Neural crest cell (in vitro differentiated cells): Measurements from ENCODE around the gene ZNF324. TPM values are rescaled to one million over a fixed set of nuclear protein-coding genes. Genes with fewer than 3 reads are reported as not detected.

Experiments used
- DNase-seq: peaks from one replicate; pipeline ENCODE4 v3.0.0; 2021; ENCODE audit warnings: low read depth, mixed read lengths, low spot score
- H3K27ac Mint-ChIP-seq: one replicate; pipeline ENCODE4 v1.8.0; 2021; ENCODE audit warnings: mild to moderate bottlenecking, mixed read lengths; ENCODE audit not compliant: unreplicated experiment
- H3K27me3 Mint-ChIP-seq: 2 replicates; pipeline ENCODE4 v1.8.0; 2021; ENCODE audit warnings: low read depth, mild to moderate bottlenecking, mixed read lengths
- H3K36me3 Mint-ChIP-seq: 2 replicates; pipeline ENCODE4 v1.8.0; 2021; ENCODE audit warnings: low read depth, mild to moderate bottlenecking, mixed read lengths
- H3K4me1 Mint-ChIP-seq: 2 replicates; pipeline ENCODE4 v1.8.0; 2021; ENCODE audit warnings: mixed read lengths
- H3K4me3 Mint-ChIP-seq: one replicate; pipeline ENCODE4 v1.8.0; 2021; ENCODE audit warnings: mild to moderate bottlenecking, mixed read lengths
- H3K9me3 Mint-ChIP-seq: 2 replicates; pipeline ENCODE4 v1.8.0; 2021; ENCODE audit warnings: mixed read lengths
- total RNA-seq: library from RNA; stranded (reverse); gene quantifications from 2 replicates; pipeline ENCODE4 v1.2.1, GENCODE V29; 2021
- TF ChIP-seq, protein P1 (sequence below): fragments of 200-600 bp; sonication (generic); conservative IDR thresholded peaks from 2 replicates; pipeline ENCODE4 v1.5.0; 2021; ENCODE audit warnings: antibody characterized with exemption, mild to moderate bottlenecking

The ZNF324 gene
- total RNA-seq, 1 donor from 2014 or later: 18.8 TPM

DNA sequence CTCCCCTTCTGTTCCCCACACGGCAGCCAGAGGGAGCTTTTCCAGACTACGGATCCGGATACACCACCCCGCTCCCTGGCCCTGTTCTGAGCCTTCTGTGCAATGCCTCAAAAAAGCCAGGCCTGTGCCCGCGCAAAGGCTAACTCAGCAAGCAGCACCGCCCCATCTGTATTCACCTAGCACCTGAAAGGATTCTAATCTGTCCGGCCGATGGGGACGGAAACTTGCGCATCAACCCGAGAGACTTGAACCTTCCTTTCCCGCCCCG is 52.1 kb downstream of the ZNF324 start:
- H3K4me3 Mint-ChIP-seq: peak overlapping the region; percentile 99
- peak; percentile 61 for DNase-seq
- peaks cover 9% of the 10 kb centered on the region for H3K36me3 Mint-ChIP-seq
- H3K9me3 Mint-ChIP-seq: no peaks in the 10 kb centered on the region
- TF ChIP-seq, protein P1, sequence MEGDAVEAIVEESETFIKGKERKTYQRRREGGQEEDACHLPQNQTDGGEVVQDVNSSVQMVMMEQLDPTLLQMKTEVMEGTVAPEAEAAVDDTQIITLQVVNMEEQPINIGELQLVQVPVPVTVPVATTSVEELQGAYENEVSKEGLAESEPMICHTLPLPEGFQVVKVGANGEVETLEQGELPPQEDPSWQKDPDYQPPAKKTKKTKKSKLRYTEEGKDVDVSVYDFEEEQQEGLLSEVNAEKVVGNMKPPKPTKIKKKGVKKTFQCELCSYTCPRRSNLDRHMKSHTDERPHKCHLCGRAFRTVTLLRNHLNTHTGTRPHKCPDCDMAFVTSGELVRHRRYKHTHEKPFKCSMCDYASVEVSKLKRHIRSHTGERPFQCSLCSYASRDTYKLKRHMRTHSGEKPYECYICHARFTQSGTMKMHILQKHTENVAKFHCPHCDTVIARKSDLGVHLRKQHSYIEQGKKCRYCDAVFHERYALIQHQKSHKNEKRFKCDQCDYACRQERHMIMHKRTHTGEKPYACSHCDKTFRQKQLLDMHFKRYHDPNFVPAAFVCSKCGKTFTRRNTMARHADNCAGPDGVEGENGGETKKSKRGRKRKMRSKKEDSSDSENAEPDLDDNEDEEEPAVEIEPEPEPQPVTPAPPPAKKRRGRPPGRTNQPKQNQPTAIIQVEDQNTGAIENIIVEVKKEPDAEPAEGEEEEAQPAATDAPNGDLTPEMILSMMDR: peak; percentile 51
- peaks cover 3% of the 10 kb centered on the region for H3K27me3 Mint-ChIP-seq
- H3K27ac Mint-ChIP-seq: peak overlapping the region; percentile 100
- peaks cover 43% of the 10 kb centered on the region for H3K4me1 Mint-ChIP-seq

DNA sequence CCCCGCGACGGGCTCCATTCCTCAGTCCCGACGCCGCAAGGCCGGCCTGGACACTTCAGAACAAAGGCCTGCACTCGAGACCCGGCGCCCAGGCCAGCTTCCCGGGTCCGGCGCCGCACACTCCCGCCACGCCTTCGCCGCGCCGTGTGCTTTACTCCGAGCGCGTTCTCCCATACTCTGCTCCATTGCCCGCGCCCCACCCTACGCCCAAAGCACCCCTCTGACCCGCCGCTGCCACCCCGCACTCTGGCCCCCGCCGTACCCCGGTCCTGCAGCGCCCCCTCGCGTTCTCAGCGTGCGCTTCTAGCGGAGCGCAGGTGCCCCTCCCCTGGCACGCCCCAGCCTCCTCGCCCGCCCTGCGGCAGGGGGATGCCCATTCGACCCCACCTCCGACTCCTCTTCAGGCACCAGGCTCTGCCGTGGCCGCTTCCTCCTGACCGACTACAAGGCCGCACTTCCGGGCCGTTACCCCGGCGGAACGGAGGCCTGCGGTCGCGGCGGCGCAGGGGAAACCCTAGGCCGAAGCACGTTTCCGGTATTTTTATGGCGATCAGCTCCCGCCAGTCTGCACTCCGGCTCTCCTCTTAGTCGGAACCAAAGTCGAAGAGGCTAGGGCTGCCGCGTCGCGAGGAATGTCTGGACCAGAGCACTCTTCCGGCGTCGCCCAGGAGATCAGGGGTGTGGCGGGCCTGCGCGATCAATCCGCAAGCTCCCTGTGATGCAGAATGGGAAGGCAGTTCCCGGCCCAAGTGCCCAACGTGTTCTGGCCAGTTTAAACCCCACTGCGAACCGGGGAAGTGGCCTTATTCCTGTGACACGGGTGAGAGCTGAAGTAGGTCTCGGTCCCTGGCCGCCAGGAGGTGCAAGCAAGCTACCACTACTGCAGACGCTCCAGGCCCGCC is 52.7 kb downstream of the ZNF324 start, which contains the start of gene ZBTB45:
Gene ZBTB45 (minus strand): TSS at position 456 of the 902 bp plus-strand sequence. CDS start 2,137 bp downstream, outside the sequence.
- TF ChIP-seq, protein P1: peak; percentile 66
- peaks cover 9% of the 10 kb centered on the region for H3K36me3 Mint-ChIP-seq
- H3K4me1 Mint-ChIP-seq: peaks cover 38% of the 10 kb centered on the region
- peak within 1 kb of the TSS; percentile 99 for H3K4me3 Mint-ChIP-seq
- H3K27ac Mint-ChIP-seq: peak within 1 kb of the TSS; percentile 100
- peak; percentile 87 for DNase-seq
- H3K9me3 Mint-ChIP-seq: no peaks in the 10 kb centered on the region
- H3K27me3 Mint-ChIP-seq: peaks cover 3% of the 10 kb centered on the region

DNA sequence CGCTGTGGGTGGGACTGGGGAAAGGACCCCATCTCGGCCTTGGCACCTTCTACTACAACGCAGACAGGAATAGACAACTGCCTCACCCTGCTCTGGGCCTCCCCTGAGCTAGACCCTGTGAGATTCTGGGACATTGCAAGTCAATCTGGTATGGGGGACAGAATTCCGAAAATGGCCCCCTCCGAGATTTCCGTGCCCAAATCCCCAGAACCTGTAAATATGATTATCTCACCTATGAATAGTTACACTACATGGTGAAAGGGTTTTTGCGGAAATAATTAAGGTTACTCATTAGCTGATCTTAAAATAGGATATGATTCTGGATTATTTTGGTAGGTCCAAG is 53.3 kb downstream of the ZNF324 start:
- H3K36me3 Mint-ChIP-seq: peaks cover 9% of the 10 kb centered on the region
- TF ChIP-seq, protein P1: no peak
- H3K27ac Mint-ChIP-seq: peak overlapping the region; percentile 100
- H3K9me3 Mint-ChIP-seq: no peaks in the 10 kb centered on the region
- no peak for DNase-seq
- H3K4me1 Mint-ChIP-seq: peaks cover 37% of the 10 kb centered on the region
- peak overlapping the region; percentile 99 for H3K4me3 Mint-ChIP-seq
- H3K27me3 Mint-ChIP-seq: peaks cover 3% of the 10 kb centered on the region

DNA sequence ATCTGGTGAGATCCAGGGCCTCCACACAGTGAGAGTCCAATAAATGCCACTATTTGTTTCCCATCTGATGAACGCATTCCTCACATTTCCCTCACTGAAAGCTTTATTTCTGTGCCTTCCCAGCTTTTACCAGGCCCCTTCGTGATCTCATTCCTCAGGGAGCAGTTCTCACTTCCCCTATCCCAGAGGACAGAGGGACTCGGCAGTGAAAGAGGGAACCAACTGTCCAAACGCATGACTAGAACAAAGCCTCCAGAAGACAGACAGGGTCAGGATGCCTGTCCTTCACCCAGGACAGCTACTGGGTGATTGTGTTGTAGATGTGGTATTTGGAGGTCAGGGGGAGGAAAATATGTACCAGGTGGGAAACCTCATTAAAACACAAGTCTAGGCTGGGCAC is 54.8 kb downstream of the ZNF324 start:
- H3K9me3 Mint-ChIP-seq: no peaks in the 10 kb centered on the region
- TF ChIP-seq, protein P1: no peak
- DNase-seq: no peak
- H3K27me3 Mint-ChIP-seq: peaks cover 3% of the 10 kb centered on the region
- H3K4me1 Mint-ChIP-seq: peaks cover 30% of the 10 kb centered on the region
- H3K4me3 Mint-ChIP-seq: peak overlapping the region; percentile 81
- peak overlapping the region; percentile 90 for H3K27ac Mint-ChIP-seq
- H3K36me3 Mint-ChIP-seq: peaks cover 4% of the 10 kb centered on the region

DNA sequence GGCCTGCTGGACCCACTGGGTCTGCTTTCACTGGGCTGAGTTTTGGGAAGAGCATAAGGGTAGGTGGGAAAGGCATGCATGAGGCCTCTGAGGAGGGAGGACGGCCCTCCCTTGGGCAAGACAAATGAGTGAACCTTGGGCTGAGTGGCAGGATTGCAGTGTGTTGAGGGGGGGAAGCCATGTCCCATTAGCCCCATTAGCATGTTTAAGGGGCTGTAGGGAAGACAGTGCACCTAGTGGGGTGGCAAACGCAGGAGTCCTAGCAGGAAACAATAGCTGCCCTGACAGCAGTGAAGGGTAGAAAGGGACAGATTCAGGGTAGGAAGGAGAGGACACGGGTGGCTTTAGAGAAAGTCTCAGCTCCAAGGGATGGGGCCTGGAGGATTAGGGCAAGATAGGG is 55.8 kb downstream of the ZNF324 start:
- Mint-ChIP-seq H3K27me3 (peaks cover 3% of the 10 kb centered on the region), H3K36me3 (peaks cover 4% of the 10 kb centered on the region), H3K27ac (no peak overlapping the region), H3K9me3 (no peaks in the 10 kb centered on the region), H3K4me3 (peak overlapping the region; percentile 35), H3K4me1 (peaks cover 30% of the 10 kb centered on the region)
- TF ChIP-seq, protein P1: no peak
- DNase-seq: no peak

Other genes with a start within 250 kb of the ZNF324 start
- 47.4 and 56.1 TPM in 2 replicates for gene ZNF544, start 238.2 kb upstream of the ZNF324 start, total RNA-seq
- gene ZNF8, start 188.1 kb upstream of the ZNF324 start, total RNA-seq: 20.0 and 20.5 TPM in 2 replicates
- gene ERVK3-1, start 161.7 kb upstream of the ZNF324 start, total RNA-seq: 46.4 and 47.6 TPM in 2 replicates
- 6.2 and 6.3 TPM in 2 replicates for gene ZSCAN22, start 140.1 kb upstream of the ZNF324 start, total RNA-seq
- gene A1BG, start 113.6 kb upstream of the ZNF324 start, total RNA-seq: 17.6 and 17.8 TPM in 2 replicates
- gene ZNF497, start 104.3 kb upstream of the ZNF324 start, total RNA-seq: 8.4 and 9.1 TPM in 2 replicates
- gene ZNF837, start 86.0 kb upstream of the ZNF324 start, total RNA-seq: 4.5 and 5.0 TPM in 2 replicates
- 1,209 and 1,215 TPM in 2 replicates for gene RPS5, start 79.8 kb upstream of the ZNF324 start, total RNA-seq
- gene RNF225, start 71.4 kb upstream of the ZNF324 start, total RNA-seq: 1.5 and 1.6 TPM in 2 replicates
- gene ZNF584, start 58.4 kb upstream of the ZNF324 start, total RNA-seq: 28.4 and 31.1 TPM in 2 replicates
- 0.28 and 0.52 TPM in 2 replicates for gene ZNF132, start 26.9 kb upstream of the ZNF324 start, total RNA-seq
- gene ZNF324B, start 15.5 kb upstream of the ZNF324 start, total RNA-seq: 11.9 and 14.8 TPM in 2 replicates
- gene ZNF446, start 9.3 kb downstream of the ZNF324 start, total RNA-seq: 16.5 and 18.6 TPM in 2 replicates
- 16.2 and 17.5 TPM in 2 replicates for gene SLC27A5, start 44.9 kb downstream of the ZNF324 start, total RNA-seq
- gene ZBTB45, start 52.7 kb downstream of the ZNF324 start, total RNA-seq: 24.1 and 27.3 TPM in 2 replicates
- 964 and 1,000 TPM in 2 replicates for gene TRIM28, start 77.0 kb downstream of the ZNF324 start, total RNA-seq
- gene CHMP2A, start 88.0 kb downstream of the ZNF324 start, total RNA-seq: 61.6 and 64.6 TPM in 2 replicates
- 113 and 119 TPM in 2 replicates for gene UBE2M, start 91.5 kb downstream of the ZNF324 start, total RNA-seq
- 40.5 and 43.3 TPM in 2 replicates for gene MZF1, start 106.3 kb downstream of the ZNF324 start, total RNA-seq